GM18861 (cell line): Measurements from ENCODE around the gene TMEM140.
A peak's percentile ranks its signal among the peaks of the same experiment; 100 is the strongest.

Experiments used
- ATAC-seq: cut with Tn5 transposase; IDR thresholded peaks from one replicate; pipeline ENCODE4 v1.9.1; 2021; ENCODE audit not compliant: unreplicated experiment

Gene TMEM140

DNA sequence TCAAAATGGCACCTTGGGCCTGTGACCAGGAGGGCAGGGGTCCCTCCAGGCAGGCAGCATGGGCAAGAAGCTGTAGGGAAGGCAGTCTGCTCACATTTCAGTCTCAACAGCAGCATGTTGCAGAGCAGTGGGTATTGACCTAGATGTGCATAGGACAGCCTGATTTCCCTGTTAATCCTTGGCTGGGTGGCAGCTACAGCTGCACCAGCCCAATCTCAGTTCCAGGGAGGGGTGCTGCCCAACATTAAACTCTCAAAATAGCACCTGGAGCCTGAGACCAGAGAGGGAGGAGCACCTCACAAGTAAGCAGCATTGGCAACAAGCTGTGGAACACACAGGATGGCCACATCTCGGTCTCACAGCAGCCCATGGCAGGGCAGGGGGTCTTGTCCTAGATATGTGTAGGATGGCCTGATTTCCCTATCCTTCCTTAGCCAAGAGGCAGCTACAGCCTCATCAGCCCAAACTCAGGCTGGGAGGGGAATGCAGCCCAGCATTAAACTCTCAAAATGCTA, 10.3 kb downstream of the TMEM140 start:
- no peak for ATAC-seq

GRCh38 chr7:135158874-135159273, 11.0 kb downstream of the TMEM140 start:
- ATAC-seq = no peak

- ATAC-seq = peak; percentile 5
Observed at GRCh38 chr7:135159359-135160085, 11.7 kb downstream of the TMEM140 start.

- peak; percentile 66 for ATAC-seq
Observed at GRCh38 chr7:135160098-135160857, 12.4 kb downstream of the TMEM140 start.

GRCh38 chr7:135160858-135161653, 13.2 kb downstream of the TMEM140 start:
- no peak for ATAC-seq

GRCh38 chr7:135161669-135162068, 13.8 kb downstream of the TMEM140 start:
- ATAC-seq = no peak

- no peak for ATAC-seq
Observed at GRCh38 chr7:135162382-135163001, 14.6 kb downstream of the TMEM140 start.

DNA sequence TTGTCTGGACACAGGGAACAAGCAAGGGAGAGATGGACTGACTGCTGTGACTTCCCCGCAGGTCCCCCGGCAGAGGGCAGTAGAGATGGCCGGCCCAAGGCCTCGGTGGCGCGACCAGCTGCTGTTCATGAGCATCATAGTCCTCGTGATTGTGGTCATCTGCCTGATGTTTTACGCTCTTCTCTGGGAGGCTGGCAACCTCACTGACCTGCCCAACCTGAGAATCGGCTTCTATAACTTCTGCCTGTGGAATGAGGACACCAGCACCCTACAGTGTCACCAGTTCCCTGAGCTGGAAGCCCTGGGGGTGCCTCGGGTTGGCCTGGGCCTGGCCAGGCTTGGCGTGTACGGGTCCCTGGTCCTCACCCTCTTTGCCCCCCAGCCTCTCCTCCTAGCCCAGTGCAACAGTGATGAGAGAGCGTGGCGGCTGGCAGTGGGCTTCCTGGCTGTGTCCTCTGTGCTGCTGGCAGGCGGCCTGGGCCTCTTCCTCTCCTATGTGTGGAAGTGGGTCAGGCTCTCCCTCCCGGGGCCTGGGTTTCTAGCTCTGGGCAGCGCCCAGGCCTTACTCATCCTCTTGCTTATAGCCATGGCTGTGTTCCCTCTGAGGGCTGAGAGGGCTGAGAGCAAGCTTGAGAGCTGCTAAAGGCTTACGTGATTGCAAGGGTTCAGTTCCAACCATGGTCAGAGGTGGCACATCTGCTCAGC, 16.6 kb downstream of the TMEM140 start:
- no peak for ATAC-seq

DNA sequence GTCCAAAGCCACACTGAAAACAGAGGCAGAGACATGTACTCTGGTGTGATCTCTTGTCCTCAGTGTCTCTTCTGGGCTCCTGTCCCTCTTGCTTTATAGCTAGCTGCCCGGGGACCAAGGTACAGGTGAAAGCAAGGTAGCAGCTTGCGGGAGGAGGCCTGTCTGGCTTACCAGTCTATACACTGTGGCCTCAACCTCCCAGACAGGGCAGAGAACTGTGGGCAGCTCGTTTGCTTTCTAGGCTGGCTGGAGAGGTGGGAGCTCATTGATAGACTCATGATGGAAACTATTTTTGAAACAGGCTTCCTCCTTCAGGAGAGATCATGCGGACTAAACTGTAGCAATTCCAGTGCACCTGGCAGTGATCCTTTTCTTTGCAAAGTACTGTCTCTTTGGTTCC, 18.0 kb downstream of the TMEM140 start:
- ATAC-seq = no peak

- no peak for ATAC-seq
Observed at GRCh38 chr7:135166338-135166990, 18.6 kb downstream of the TMEM140 start.

- ATAC-seq = no peak
Observed at GRCh38 chr7:135167365-135167917, 19.6 kb downstream of the TMEM140 start.

DNA sequence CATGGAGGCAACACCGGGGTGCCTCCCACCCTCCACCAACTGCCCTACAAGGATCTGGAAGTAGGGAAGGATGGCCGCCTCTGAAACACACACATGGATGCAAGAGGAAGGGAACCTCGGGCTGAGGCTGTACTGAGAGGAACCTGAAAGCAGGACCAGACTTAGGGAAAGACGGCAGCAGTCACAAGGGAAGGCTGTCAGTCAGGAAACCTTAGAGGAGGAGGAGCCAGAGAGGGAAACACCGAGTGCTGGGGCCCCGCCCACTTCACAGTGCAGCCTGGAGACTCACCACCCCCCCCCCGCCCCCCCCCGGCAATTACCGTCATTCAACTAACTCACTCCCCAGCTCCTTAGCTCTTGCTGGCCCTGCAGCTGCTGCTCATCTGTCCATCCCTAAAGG, 20.1 kb downstream of the TMEM140 start:
- ATAC-seq = no peak

- ATAC-seq = no peak
Observed at GRCh38 chr7:135168489-135169140, 20.7 kb downstream of the TMEM140 start.

DNA sequence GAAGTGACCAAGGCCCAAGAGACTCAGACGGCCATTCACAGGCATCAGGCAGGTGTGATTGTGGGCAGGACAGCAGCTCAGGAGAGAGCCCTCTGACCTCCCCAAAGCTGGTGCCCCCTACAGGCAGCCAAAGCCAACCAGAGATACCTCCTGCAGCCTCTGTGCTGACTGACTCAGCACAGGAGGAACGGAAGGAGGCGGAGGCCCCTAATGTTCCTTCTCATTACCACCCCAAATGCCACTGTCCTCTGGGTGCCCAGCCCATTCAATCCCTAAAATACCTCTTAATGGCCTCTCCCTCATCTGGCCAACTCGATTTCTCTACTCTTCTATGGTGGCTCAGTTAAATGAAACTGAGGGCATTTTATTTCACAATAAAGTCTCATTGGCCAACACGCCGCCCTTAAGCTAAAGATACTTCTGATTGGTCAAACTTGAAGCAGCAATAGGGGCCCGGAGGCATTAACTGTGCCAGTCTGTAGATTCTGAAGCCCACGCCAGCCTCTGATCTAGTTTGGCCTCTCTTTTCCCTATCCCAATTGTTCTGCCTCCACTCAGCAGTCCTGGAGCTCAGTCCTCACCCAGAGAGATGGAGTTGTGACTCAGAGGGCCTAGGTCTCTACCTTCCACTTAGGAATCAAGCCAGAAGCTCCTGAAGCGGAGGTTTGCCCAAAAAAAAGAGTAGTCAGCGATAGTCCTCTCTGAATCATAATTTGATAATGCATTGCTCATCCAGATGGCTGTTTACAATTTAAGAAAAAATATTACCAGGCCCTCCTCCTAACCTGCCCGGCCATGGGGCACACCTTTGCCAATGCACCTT, 21.5 kb downstream of the TMEM140 start:
- ATAC-seq = peak; percentile 30

- ATAC-seq = no peak
Observed at GRCh38 chr7:135169964-135170273, 22.0 kb downstream of the TMEM140 start.

DNA sequence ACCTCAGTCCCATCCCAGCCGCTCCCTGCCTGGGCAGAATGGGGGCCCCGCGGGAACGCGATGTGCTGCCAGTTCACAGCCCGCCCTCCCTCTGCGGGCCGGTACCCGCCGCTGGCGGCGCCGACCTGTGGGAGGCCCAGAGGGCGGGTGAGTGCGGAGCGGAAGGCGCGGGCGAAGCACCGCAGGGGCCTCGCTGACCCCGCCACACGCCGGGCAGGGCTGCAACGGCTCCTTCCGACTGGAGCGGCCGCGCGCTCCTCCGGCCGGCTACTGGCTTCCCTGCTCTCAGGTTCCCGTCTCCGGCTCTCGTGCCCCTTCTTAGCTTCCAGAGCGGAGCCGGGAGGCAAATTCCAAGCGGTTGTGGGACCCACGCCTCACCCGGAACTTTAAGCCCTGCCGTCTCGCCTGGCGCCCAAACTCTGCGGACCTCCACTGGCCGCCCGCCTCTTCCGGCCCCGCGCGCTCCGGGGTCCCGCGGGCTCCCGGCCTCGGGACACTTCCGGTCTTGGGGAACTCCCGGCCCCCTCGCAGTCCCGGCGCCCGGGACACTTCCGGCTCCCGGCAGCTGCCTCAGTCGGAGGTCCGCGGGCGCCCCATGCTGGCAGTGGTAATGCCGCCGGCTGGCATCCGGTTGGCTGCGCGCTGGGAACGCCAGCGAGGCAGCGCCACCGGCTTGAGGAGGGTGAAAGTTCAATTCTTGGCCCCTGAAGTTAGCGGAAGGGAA, 22.6 kb downstream of the TMEM140 start, which contains the start of gene CYREN:
TSS of gene CYREN (minus strand) at position 434 of the 724 bp plus-strand sequence. CDS start 1,785 bp downstream, outside the sequence.
- peak; percentile 54 for ATAC-seq

- peak; percentile 28 for ATAC-seq
Observed at GRCh38 chr7:135170998-135171481, 23.2 kb downstream of the TMEM140 start.
